ENCODE data around the gene COPS9. TPM values are rescaled to one million over a fixed set of nuclear protein-coding genes. Genes with fewer than 3 reads are reported as not detected.

COPS9 gene
- total RNA-seq, 2 donors from 2014 or later: 156 to 179 TPM

GRCh38 chr2:240140511-240140910 lies 4.4 kb upstream of the COPS9 start, which contains the start of gene OTOS:
Gene OTOS, minus strand, starts transcription at chr2:240140658. Its CDS starts 332 bp downstream, at chr2:240140326.
- Histone ChIP-seq H3K4me3 (no peak within 1 kb of the TSS), H3K27me3 (replicated peaks; ENCODE audit: insufficient read depth) (no peaks in the 10 kb centered on the region), H3K27ac (no peak within 1 kb of the TSS), H3K4me1 (replicated peaks) (no peaks in the 10 kb centered on the region), H3K9me3 (no peaks in the 10 kb centered on the region), H3K36me3 (no peaks in the 10 kb centered on the region)
- 66% methylated on average over 5 of the region's 5 CpGs for WGBS
- DNase-seq (ENCODE audit: low spot score): no peak
- intact Hi-C loops (cut with DNase I): loop anchor here (5.0 kb wide), 1 partner anchor 1103 kb away; no protein-coding TSS in a partner anchor
- TF ChIP-seq POLR2A (IDR thresholded peaks at IDR 0.05): no peak
- TF ChIP-seq POLR2AphosphoS5 (IDR thresholded peaks at IDR 0.05): no peak
- no peak for TF ChIP-seq CTCF (IDR thresholded peaks at IDR 0.05)

GRCh38 chr2:240139666-240140393 lies 3.7 kb upstream of the COPS9 start:
- Histone ChIP-seq H3K27ac (no peak overlapping the region), H3K4me1 (replicated peaks) (peaks cover 6% of the 10 kb centered on the region), H3K4me3 (no peak overlapping the region), H3K36me3 (no peaks in the 10 kb centered on the region), H3K9me3 (no peaks in the 10 kb centered on the region), H3K27me3 (replicated peaks; ENCODE audit: insufficient read depth) (no peaks in the 10 kb centered on the region)
- no peak for DNase-seq (ENCODE audit: low spot score)
- TF ChIP-seq POLR2A (IDR thresholded peaks at IDR 0.05) (no peak), POLR2AphosphoS5 (IDR thresholded peaks at IDR 0.05) (no peak), CTCF (IDR thresholded peaks at IDR 0.05) (no peak)
- intact Hi-C loops (cut with DNase I): loop anchor here (5.0 kb wide), 1 partner anchor 1103 kb away; no protein-coding TSS in a partner anchor
- WGBS: 64% methylated on average over 13 of the region's 14 CpGs

GRCh38 chr2:240139011-240139441 lies 2.9 kb upstream of the COPS9 start:
- Histone ChIP-seq H3K27me3 (replicated peaks; ENCODE audit: insufficient read depth) (no peaks in the 10 kb centered on the region), H3K4me1 (replicated peaks) (peaks cover 6% of the 10 kb centered on the region), H3K27ac (no peak overlapping the region), H3K9me3 (no peaks in the 10 kb centered on the region), H3K36me3 (no peaks in the 10 kb centered on the region), H3K4me3 (no peak overlapping the region)
- TF ChIP-seq CTCF (IDR thresholded peaks at IDR 0.05): no peak
- no peak for TF ChIP-seq POLR2A (IDR thresholded peaks at IDR 0.05)
- TF ChIP-seq POLR2AphosphoS5 (IDR thresholded peaks at IDR 0.05): no peak
- 87% methylated on average over 15 of the region's 15 CpGs for WGBS
- intact Hi-C loops (cut with DNase I): no loop called here
- no peak for DNase-seq (ENCODE audit: low spot score)

- no peak for DNase-seq (ENCODE audit: low spot score)
- Histone ChIP-seq H3K27ac (no peak overlapping the region), H3K9me3 (no peaks in the 10 kb centered on the region), H3K27me3 (replicated peaks; ENCODE audit: insufficient read depth) (no peaks in the 10 kb centered on the region), H3K4me1 (replicated peaks) (peaks cover 6% of the 10 kb centered on the region), H3K36me3 (no peaks in the 10 kb centered on the region), H3K4me3 (no peak overlapping the region)
- intact Hi-C loops (cut with DNase I): no loop called here
- TF ChIP-seq POLR2AphosphoS5 (IDR thresholded peaks at IDR 0.05): no peak
- TF ChIP-seq POLR2A (IDR thresholded peaks at IDR 0.05): no peak
- TF ChIP-seq CTCF (IDR thresholded peaks at IDR 0.05): no peak
- 83% methylated on average over 9 of the region's 9 CpGs for WGBS
Measured at GRCh38 chr2:240138254-240138984, 2.3 kb upstream of the COPS9 start.
